Neural cell (in vitro differentiated cells): ENCODE data around the gene BTNL2. TPM values are rescaled to one million over a fixed set of nuclear protein-coding genes. Genes with fewer than 3 reads are reported as not detected.
"Not testable (repeated sequence)": the region's sequence is repeated elsewhere in the genome, so short reads cannot be mapped to it uniquely, and the experiment has no call there.

Experiments used
- H2AFZ ChIP-seq: fragments of 200-600, 300-800 bp; sonication (generic), shearing (Covaris generic); 2 replicates; pipeline ENCODE4 v1.6.0; 2014; ENCODE audit warnings: low read depth, mild to moderate bottlenecking, antibody characterized with exemption, low read length, moderate library complexity
- H3F3A ChIP-seq: fragments of 200-600 bp; shearing (Covaris generic); 2 replicates; pipeline ENCODE4 v1.6.1; 2016; ENCODE audit warnings: mild to moderate bottlenecking, moderate library complexity, mixed read lengths, antibody characterized with exemption, low read length; ENCODE audit not compliant: insufficient read depth, poor library complexity, severe bottlenecking
- H3K27ac ChIP-seq: fragments of 200-600, 300-800 bp; sonication (generic), shearing (Covaris generic); 2 replicates; pipeline ENCODE4 v1.5.1; 2014; ENCODE audit warnings: mild to moderate bottlenecking, low read length, moderate library complexity
- H3K27me3 ChIP-seq: fragments of 300-800, 200-600 bp; sonication (generic), shearing (Covaris generic); 2 replicates; pipeline ENCODE4 v1.6.0; 2014; ENCODE audit warnings: mild to moderate bottlenecking, low read depth, low read length, moderate library complexity; ENCODE audit not compliant: insufficient read depth
- H3K36me3 ChIP-seq: fragments of 300-800, 200-600 bp; sonication (generic), shearing (Covaris generic); 2 replicates; pipeline ENCODE4 v1.5.1; 2014; ENCODE audit warnings: mild to moderate bottlenecking, antibody characterized with exemption, low read length, moderate library complexity; ENCODE audit not compliant: insufficient read depth
- H3K4me2 ChIP-seq: fragments of 300-800, 200-600 bp; sonication (generic), shearing (Covaris generic); 2 replicates; pipeline ENCODE4 v1.6.0; 2014; ENCODE audit warnings: mild to moderate bottlenecking, low read length
- H3K4me3 ChIP-seq: fragments of 300-800, 200-600 bp; sonication (generic), shearing (Covaris generic); 2 replicates; pipeline ENCODE4 v1.5.1; 2014; ENCODE audit warnings: mild to moderate bottlenecking, low read length, moderate library complexity
- H3K79me2 ChIP-seq: fragments of 200-600 bp; shearing (Covaris generic); replicated peaks from 2 replicates; pipeline ENCODE4 v1.6.0; 2014; ENCODE audit warnings: mild to moderate bottlenecking, low read length, moderate library complexity; ENCODE audit not compliant: insufficient read depth
- H3K9ac ChIP-seq: fragments of 300-800, 200-600 bp; sonication (generic), shearing (Covaris generic); 2 replicates; pipeline ENCODE4 v1.6.1; 2016; ENCODE audit warnings: mild to moderate bottlenecking, low read length, mixed read lengths
- H3K9me2 ChIP-seq: fragments of 200-600 bp; shearing (Covaris generic); 2 replicates; pipeline ENCODE4 v1.6.1; 2016; ENCODE audit warnings: mild to moderate bottlenecking, low read length, mixed read lengths; ENCODE audit not compliant: insufficient read depth
- H3K9me3 ChIP-seq: fragments of 200-600, 300-800 bp; sonication (generic), shearing (Covaris generic); 2 replicates; pipeline ENCODE4 v1.6.1; 2016; ENCODE audit warnings: mild to moderate bottlenecking, mixed run types, low read length, moderate library complexity, mixed read lengths
- H4K20me1 ChIP-seq: fragments of 200-600 bp; shearing (Covaris generic); 2 replicates; pipeline ENCODE4 v1.6.1; 2016; ENCODE audit warnings: mild to moderate bottlenecking, mixed run types; ENCODE audit not compliant: insufficient read depth
- CTCF ChIP-seq: fragments of 450-650 bp; IDR thresholded peaks from 2 replicates; pipeline ENCODE4 v1.5.1; 2014; ENCODE audit warnings: antibody characterized with exemption, mild to moderate bottlenecking, moderate library complexity; ENCODE audit not compliant: poor library complexity, severe bottlenecking
- EP300 ChIP-seq: fragments of 450-650 bp; conservative IDR thresholded peaks from 2 replicates; pipeline ENCODE4 v1.6.1; 2014; ENCODE audit warnings: antibody characterized with exemption, mild to moderate bottlenecking, moderate library complexity; ENCODE audit not compliant: poor library complexity, severe bottlenecking
- EZH2 ChIP-seq: fragments of 200-600, 300-800 bp; shearing (Covaris generic), sonication (generic); IDR thresholded peaks from 2 replicates; pipeline ENCODE4 v1.6.1; 2014; ENCODE audit warnings: antibody characterized with exemption, low read length, borderline replicate concordance, mild to moderate bottlenecking; ENCODE audit not compliant: insufficient read depth, poor library complexity, severe bottlenecking
- MXI1 ChIP-seq: fragments of 450-650 bp; conservative IDR thresholded peaks from 2 replicates; pipeline ENCODE4 v1.6.1; 2014; ENCODE audit warnings: antibody characterized with exemption, mild to moderate bottlenecking; ENCODE audit not compliant: poor library complexity, severe bottlenecking
- POLR2AphosphoS5 ChIP-seq: IDR thresholded peaks from 2 replicates; pipeline ENCODE4 v1.6.1; 2012
- RAD21 ChIP-seq: fragments of 450-650 bp; conservative IDR thresholded peaks from 2 replicates; pipeline ENCODE4 v1.6.1; 2014; ENCODE audit warnings: antibody characterized with exemption, mild to moderate bottlenecking, moderate library complexity
- REST ChIP-seq: IDR thresholded peaks from 2 replicates; pipeline ENCODE4 v1.6.1; 2012; ENCODE audit warnings: borderline replicate concordance
- SMC3 ChIP-seq: fragments of 450-650 bp; conservative IDR thresholded peaks from 2 replicates; pipeline ENCODE4 v1.6.1; 2014; ENCODE audit warnings: antibody characterized with exemption, mild to moderate bottlenecking, moderate library complexity; ENCODE audit not compliant: poor library complexity
- TAF1 ChIP-seq: IDR thresholded peaks from 2 replicates; pipeline ENCODE4 v1.6.1; 2012; ENCODE audit warnings: low read depth
- polyA plus RNA-seq: library from polyadenylated mRNA; depleted of rRNA; stranded (reverse); fragments of >200 nt; gene quantifications from 2 replicates; pipeline ENCODE4 v1.2.3, GENCODE V29; 2014

The BTNL2 gene
- polyA plus RNA-seq, 1 donor from 2014 or later: not detected

DNA sequence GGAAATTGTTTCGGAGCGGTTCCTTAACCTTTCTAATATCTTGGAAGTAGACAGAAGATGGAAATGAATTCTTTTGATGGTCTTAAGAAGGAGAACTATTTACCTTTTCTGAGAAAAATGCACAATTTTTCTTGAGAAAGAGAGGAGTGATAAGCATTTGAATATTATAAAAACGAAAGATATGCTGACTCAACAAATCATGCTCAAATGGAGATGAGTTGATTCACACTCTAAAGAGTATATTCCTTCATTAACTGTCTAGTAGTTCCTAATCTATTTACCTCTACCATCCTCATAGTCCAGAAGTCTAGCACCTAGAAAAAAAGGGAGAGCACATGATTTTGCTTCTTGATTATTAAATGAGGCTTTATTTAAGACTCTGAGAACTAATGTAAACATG is 39.3 kb downstream of the BTNL2 start:
- Histone ChIP-seq H3K27ac (no peak overlapping the region), H3K27me3 (no peaks in the 10 kb centered on the region), H3K9me2 (no peaks in the 10 kb centered on the region), H3K79me2 (no peaks in the 10 kb centered on the region), H3K9ac (no peak overlapping the region), H3K9me3 (no peaks in the 10 kb centered on the region), H3K4me3 (no peak overlapping the region), H3K36me3 (no peaks in the 10 kb centered on the region), H3F3A (no peaks in the 10 kb centered on the region), H3K4me2 (no peak overlapping the region), H4K20me1 (no peaks in the 10 kb centered on the region), H2AFZ (no peak overlapping the region)
- TF ChIP-seq TAF1: no peak
- no peak for TF ChIP-seq RAD21
- no peak for TF ChIP-seq REST
- TF ChIP-seq POLR2AphosphoS5: no peak
- no peak for TF ChIP-seq SMC3
- TF ChIP-seq MXI1: no peak
- TF ChIP-seq EZH2: no peak
- TF ChIP-seq EP300: no peak
- TF ChIP-seq CTCF: no peak

DNA sequence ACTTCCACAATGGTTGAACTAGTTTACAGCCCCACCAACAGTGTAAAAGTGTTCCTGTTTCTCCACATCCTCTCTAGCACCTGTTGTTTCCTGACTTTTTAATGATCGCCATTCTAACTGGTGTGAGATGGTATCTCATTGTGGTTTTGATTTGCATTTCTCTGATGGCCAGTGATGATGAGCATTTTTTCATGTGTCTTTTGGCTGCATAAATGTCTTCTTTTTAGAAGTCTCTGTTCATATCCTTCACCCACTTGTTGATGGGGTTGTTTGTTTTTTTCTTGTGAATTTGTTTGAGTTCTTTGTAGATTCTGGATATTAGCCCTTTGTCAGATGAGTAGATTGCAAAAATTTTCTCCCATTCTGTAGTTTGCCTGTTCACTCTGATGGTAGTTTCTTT is 47.8 kb downstream of the BTNL2 start:
- not testable (repeated sequence) for H3K27ac ChIP-seq, H3K4me3 ChIP-seq, H3K4me2 ChIP-seq, H3K27me3 ChIP-seq, H2AFZ ChIP-seq, H4K20me1 ChIP-seq, H3K9ac ChIP-seq, H3F3A ChIP-seq, H3K79me2 ChIP-seq, H3K9me3 ChIP-seq, H3K36me3 ChIP-seq, H3K9me2 ChIP-seq

DNA sequence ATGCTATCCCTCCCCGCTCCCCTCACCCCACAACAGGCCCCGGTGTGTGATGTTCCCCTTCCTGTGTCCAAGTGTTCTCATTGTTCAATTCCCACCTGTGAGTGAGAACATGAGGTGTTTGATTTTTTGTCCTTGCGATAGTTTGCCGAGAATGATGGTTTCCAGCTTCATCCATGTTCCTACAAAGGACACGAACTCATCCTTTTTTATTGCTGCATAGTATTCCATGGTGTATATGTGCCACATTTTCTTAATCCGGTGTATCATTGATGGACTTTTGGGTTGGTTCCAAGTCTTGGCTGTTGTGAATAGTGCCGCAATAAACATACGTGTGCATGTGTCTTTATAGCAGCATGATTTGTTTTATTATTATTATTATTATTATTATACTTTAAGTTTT is 48.4 kb downstream of the BTNL2 start:
- H3K27me3 ChIP-seq, H3K9ac ChIP-seq, H3F3A ChIP-seq, H3K79me2 ChIP-seq, H2AFZ ChIP-seq, H3K9me3 ChIP-seq, H3K9me2 ChIP-seq, H3K4me3 ChIP-seq, H3K4me2 ChIP-seq, H4K20me1 ChIP-seq, H3K27ac ChIP-seq, H3K36me3 ChIP-seq: not testable (repeated sequence)
